Measurements from ENCODE around the gene ANK2. TPM values are rescaled to one million over a fixed set of nuclear protein-coding genes. Genes with fewer than 3 reads are reported as not detected.

The ANK2 gene
- total and polyA plus RNA-seq, 4 donors = 0.32 to 2.2 (median 1.0) TPM

DNA sequence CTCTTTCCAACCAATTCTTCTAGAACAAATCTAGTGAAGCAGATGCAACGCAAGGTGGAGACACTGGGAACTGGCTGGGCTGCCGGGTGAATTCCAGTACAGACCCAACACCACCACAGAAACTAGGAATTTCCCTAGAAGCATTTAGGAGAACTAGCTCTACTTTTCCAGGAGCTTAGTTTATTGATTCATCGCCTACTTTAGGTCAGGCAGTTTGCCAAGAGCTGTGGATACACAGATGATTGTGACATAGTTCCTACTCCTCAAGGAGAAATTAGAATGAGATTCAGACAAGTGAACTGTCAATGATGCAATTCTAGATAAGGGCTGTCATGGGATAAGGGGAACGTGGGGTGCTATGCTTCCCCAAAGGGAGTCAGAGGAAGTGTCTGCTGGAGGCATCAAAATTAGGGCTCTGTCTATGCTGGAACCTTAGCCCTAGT is 362.1 kb downstream of the ANK2 start:
- H3K27ac ChIP-seq (ENCODE audit: low read depth in 1 of 2, low read length in 2 of 2) = no peak overlapping the region
- H3K9ac ChIP-seq (ENCODE audit: low read depth in 1 of 2, low read length in 2 of 2) = no peak overlapping the region
- H3K4me1 ChIP-seq (ENCODE audit: control insufficient read depth in 4 of 4, insufficient read depth in 4 of 4, low read length in 3 of 4) = peaks cover 2 to 25% (median 15%) of the 10 kb centered on the region in 4 donors
- H3K4me3 ChIP-seq (ENCODE audit: low read depth in 1 of 3, low read length in 3 of 3) = no peak overlapping the region
- no peaks in the 10 kb centered on the region for H3K36me3 ChIP-seq (ENCODE audit: control insufficient read depth in 4 of 4, insufficient read depth in 3 of 4, low read depth in 1 of 4, low read length in 3 of 4)
- no peaks in the 10 kb centered on the region for H3K27me3 ChIP-seq (ENCODE audit: control insufficient read depth in 4 of 4, insufficient read depth in 4 of 4, low read length in 3 of 4)
- peaks cover 0 to 1% (median 0%) of the 10 kb centered on the region in 4 donors for H3K9me3 ChIP-seq (ENCODE audit: control insufficient read depth in 4 of 4, low read length in 3 of 4)
- 21% methylated on average over 4 of the region's 4 CpGs for WGBS
- TF ChIP-seq, protein P1, sequence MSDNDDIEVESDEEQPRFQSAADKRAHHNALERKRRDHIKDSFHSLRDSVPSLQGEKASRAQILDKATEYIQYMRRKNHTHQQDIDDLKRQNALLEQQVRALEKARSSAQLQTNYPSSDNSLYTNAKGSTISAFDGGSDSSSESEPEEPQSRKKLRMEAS (IDR thresholded peaks at IDR 0.05) = no peak
- TF ChIP-seq NR2F2 (IDR thresholded peaks at IDR 0.05) (no peak), RAD21 (IDR thresholded peaks at IDR 0.05) (peak; percentile 36 to 63), RXRA (IDR thresholded peaks at IDR 0.05) (no peak), FOXA1 (IDR thresholded peaks at IDR 0.05) (no peak), JUND (IDR thresholded peaks at IDR 0.05) (peak in 1 of 2 donors; percentile 27), YY1 (IDR thresholded peaks at IDR 0.05) (no peak), SP1 (IDR thresholded peaks at IDR 0.05) (peak; percentile 30), TAF1 (conservative IDR thresholded peaks at IDR 0.05) (no peak), HNF4A (conservative IDR thresholded peaks at IDR 0.05) (peak; percentile 31 to 61), EGR1 (IDR thresholded peaks at IDR 0.05; ENCODE audit: low read depth in 2 of 2) (no peak), HNF4G (IDR thresholded peaks at IDR 0.05) (no peak), GABPA (IDR thresholded peaks at IDR 0.05 in 1 of 2, conservative IDR thresholded peaks at IDR 0.05 in 1 of 2) (no peak), FOXA2 (IDR thresholded peaks at IDR 0.05) (no peak)
- TF ChIP-seq, protein P2, sequence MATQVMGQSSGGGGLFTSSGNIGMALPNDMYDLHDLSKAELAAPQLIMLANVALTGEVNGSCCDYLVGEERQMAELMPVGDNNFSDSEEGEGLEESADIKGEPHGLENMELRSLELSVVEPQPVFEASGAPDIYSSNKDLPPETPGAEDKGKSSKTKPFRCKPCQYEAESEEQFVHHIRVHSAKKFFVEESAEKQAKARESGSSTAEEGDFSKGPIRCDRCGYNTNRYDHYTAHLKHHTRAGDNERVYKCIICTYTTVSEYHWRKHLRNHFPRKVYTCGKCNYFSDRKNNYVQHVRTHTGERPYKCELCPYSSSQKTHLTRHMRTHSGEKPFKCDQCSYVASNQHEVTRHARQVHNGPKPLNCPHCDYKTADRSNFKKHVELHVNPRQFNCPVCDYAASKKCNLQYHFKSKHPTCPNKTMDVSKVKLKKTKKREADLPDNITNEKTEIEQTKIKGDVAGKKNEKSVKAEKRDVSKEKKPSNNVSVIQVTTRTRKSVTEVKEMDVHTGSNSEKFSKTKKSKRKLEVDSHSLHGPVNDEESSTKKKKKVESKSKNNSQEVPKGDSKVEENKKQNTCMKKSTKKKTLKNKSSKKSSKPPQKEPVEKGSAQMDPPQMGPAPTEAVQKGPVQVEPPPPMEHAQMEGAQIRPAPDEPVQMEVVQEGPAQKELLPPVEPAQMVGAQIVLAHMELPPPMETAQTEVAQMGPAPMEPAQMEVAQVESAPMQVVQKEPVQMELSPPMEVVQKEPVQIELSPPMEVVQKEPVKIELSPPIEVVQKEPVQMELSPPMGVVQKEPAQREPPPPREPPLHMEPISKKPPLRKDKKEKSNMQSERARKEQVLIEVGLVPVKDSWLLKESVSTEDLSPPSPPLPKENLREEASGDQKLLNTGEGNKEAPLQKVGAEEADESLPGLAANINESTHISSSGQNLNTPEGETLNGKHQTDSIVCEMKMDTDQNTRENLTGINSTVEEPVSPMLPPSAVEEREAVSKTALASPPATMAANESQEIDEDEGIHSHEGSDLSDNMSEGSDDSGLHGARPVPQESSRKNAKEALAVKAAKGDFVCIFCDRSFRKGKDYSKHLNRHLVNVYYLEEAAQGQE (IDR thresholded peaks at IDR 0.05) = no peak
- TF ChIP-seq, protein P3, sequence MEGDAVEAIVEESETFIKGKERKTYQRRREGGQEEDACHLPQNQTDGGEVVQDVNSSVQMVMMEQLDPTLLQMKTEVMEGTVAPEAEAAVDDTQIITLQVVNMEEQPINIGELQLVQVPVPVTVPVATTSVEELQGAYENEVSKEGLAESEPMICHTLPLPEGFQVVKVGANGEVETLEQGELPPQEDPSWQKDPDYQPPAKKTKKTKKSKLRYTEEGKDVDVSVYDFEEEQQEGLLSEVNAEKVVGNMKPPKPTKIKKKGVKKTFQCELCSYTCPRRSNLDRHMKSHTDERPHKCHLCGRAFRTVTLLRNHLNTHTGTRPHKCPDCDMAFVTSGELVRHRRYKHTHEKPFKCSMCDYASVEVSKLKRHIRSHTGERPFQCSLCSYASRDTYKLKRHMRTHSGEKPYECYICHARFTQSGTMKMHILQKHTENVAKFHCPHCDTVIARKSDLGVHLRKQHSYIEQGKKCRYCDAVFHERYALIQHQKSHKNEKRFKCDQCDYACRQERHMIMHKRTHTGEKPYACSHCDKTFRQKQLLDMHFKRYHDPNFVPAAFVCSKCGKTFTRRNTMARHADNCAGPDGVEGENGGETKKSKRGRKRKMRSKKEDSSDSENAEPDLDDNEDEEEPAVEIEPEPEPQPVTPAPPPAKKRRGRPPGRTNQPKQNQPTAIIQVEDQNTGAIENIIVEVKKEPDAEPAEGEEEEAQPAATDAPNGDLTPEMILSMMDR (IDR thresholded peaks at IDR 0.05; ENCODE audit: low read depth, low read length, missing input control) = no peak
- TF ChIP-seq, protein P4, sequence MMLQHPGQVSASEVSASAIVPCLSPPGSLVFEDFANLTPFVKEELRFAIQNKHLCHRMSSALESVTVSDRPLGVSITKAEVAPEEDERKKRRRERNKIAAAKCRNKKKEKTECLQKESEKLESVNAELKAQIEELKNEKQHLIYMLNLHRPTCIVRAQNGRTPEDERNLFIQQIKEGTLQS (IDR thresholded peaks at IDR 0.05) = peak; percentile 31
- TF ChIP-seq, protein P5, sequence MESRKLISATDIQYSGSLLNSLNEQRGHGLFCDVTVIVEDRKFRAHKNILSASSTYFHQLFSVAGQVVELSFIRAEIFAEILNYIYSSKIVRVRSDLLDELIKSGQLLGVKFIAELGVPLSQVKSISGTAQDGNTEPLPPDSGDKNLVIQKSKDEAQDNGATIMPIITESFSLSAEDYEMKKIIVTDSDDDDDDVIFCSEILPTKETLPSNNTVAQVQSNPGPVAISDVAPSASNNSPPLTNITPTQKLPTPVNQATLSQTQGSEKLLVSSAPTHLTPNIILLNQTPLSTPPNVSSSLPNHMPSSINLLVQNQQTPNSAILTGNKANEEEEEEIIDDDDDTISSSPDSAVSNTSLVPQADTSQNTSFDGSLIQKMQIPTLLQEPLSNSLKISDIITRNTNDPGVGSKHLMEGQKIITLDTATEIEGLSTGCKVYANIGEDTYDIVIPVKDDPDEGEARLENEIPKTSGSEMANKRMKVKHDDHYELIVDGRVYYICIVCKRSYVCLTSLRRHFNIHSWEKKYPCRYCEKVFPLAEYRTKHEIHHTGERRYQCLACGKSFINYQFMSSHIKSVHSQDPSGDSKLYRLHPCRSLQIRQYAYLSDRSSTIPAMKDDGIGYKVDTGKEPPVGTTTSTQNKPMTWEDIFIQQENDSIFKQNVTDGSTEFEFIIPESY (IDR thresholded peaks at IDR 0.05) = no peak
- DNase-seq (ENCODE audit: low spot score) = no peak

Measured in liver (tissue), 9 donors.